ENCODE results near the gene COL23A1. TPM values are rescaled to one million over a fixed set of nuclear protein-coding genes. Genes with fewer than 3 reads are reported as not detected.
A peak's percentile ranks its signal among the peaks of the same experiment; 100 is the strongest.

Gene COL23A1
- total RNA-seq, 1 experiment from 2014 or later: 15.0 TPM

DNA sequence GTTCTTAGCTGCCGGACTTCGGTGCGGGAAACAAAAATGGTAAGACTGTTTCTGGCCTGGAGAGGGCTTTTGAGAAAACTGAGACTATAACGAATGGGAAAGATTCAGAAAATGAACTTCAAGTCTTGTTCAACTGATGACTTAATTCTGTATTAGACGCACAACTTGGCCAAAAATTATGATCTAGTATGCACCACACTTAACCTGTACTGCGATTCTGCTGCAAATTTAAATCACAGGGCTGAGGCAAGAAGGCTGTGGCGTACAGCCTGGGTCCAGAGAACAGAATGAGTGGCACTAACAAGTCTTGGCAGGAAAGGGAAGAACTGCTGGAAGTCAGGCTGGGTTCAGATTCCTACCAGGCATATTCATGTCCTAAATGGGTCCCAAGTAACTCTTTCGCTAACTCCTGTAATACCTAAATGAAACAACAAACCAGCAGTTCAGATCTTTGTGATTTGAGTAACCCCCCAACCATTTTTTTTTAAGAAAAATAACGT, 781 bp upstream of the COL23A1 start:
- no peak for ATAC-seq
- peaks cover 22% of the 10 kb centered on the region for H3K9me3 Mint-ChIP-seq
- peaks cover 37% of the 10 kb centered on the region for H3K4me1 Mint-ChIP-seq
- ChIA-PET POLR2A (no interaction called here), CTCF (interaction anchor here (0.5 to 5.6 kb wide), 37 partner anchors 9 to 428 kb away, joined by 3 to 88 read pairs (median 4); partner anchors contain the start of gene PHYKPL)
- H3K27ac Mint-ChIP-seq: no peak overlapping the region
- no peak for DNase-seq (ENCODE audit: low spot score)
- H3K4me3 Mint-ChIP-seq: peak overlapping the region; percentile 79
- TF ChIP-seq, protein P1, sequence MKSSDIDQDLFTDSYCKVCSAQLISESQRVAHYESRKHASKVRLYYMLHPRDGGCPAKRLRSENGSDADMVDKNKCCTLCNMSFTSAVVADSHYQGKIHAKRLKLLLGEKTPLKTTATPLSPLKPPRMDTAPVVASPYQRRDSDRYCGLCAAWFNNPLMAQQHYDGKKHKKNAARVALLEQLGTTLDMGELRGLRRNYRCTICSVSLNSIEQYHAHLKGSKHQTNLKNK (CRISPR knock-in tag; IDR thresholded peaks at IDR 0.05): no peak
- no peak for TF ChIP-seq ELF4 (CRISPR knock-in tag; IDR thresholded peaks at IDR 0.05; ENCODE audit: low read depth)
- TF ChIP-seq, protein P2, sequence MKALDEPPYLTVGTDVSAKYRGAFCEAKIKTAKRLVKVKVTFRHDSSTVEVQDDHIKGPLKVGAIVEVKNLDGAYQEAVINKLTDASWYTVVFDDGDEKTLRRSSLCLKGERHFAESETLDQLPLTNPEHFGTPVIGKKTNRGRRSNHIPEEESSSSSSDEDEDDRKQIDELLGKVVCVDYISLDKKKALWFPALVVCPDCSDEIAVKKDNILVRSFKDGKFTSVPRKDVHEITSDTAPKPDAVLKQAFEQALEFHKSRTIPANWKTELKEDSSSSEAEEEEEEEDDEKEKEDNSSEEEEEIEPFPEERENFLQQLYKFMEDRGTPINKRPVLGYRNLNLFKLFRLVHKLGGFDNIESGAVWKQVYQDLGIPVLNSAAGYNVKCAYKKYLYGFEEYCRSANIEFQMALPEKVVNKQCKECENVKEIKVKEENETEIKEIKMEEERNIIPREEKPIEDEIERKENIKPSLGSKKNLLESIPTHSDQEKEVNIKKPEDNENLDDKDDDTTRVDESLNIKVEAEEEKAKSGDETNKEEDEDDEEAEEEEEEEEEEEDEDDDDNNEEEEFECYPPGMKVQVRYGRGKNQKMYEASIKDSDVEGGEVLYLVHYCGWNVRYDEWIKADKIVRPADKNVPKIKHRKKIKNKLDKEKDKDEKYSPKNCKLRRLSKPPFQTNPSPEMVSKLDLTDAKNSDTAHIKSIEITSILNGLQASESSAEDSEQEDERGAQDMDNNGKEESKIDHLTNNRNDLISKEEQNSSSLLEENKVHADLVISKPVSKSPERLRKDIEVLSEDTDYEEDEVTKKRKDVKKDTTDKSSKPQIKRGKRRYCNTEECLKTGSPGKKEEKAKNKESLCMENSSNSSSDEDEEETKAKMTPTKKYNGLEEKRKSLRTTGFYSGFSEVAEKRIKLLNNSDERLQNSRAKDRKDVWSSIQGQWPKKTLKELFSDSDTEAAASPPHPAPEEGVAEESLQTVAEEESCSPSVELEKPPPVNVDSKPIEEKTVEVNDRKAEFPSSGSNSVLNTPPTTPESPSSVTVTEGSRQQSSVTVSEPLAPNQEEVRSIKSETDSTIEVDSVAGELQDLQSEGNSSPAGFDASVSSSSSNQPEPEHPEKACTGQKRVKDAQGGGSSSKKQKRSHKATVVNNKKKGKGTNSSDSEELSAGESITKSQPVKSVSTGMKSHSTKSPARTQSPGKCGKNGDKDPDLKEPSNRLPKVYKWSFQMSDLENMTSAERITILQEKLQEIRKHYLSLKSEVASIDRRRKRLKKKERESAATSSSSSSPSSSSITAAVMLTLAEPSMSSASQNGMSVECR (CRISPR knock-in tag; IDR thresholded peaks at IDR 0.05; ENCODE audit: borderline replicate concordance): no peak
- no peak for TF ChIP-seq ZNF138 (CRISPR knock-in tag; conservative IDR thresholded peaks at IDR 0.05)
- TF ChIP-seq CREB1 (CRISPR knock-in tag; IDR thresholded peaks at IDR 0.05): no peak
- H3K27me3 Mint-ChIP-seq (ENCODE audit: low read depth): peaks cover 30% of the 10 kb centered on the region
- H3K36me3 Mint-ChIP-seq: peaks cover 19% of the 10 kb centered on the region

DNA sequence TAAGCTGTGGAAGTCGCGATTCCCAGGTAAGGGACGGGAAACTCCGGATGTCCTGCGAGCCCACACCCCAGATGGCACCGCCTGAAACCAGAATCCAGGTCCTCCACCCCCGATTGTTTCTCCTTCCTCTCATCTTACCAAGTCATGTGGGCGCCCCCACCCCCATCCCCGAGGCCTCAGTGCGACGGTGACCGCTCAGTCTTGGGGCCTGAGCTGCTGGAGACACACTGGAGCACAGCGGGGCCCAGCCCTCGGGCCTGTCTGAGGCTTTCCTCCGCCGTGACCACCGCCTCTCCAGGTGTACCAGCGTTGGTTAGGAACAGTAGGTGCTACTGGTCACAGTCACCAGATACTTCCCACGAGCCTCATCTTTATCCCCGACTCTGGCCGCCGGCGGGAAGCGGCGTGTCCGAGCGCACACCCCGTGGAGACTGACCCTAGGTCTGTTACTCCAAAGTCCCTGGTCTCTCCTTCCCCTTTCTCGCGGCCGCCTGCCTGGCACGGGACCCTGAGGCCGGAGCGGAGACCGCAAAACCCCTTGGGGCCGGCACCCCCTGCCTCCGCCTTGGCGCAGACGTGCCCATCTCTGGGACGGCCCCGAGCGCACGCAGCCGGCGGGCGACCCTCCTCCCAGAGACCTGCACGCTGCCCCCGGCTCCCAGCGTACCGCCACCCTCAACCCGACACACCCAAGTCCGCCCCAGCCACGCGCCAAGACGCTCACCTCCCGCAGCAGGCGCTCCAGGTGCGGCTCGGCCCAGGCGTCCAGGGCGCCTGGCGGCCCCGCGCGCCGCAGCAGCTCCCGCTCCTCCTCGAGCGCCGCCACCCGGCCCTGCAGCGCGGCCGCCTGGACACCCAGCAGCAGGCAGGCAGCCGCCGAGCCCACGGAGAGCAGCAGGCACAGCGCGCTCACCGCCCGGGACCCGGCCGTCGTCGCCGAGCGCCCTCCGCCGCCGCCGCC, 733 bp downstream of the COL23A1 start:
- peaks cover 37% of the 10 kb centered on the region for H3K4me1 Mint-ChIP-seq
- H3K36me3 Mint-ChIP-seq: peaks cover 5% of the 10 kb centered on the region
- peaks cover 25% of the 10 kb centered on the region for H3K27me3 Mint-ChIP-seq (ENCODE audit: low read depth)
- ATAC-seq (peak; percentile 27), DNase-seq (ENCODE audit: low spot score) (peak; percentile 48)
- TF ChIP-seq ZNF423 (CRISPR knock-in tag; IDR thresholded peaks at IDR 0.05): peak; percentile 39; the same call in 1 of the 2 replicates
- no peak for TF ChIP-seq ZNF317 (CRISPR knock-in tag; IDR thresholded peaks at IDR 0.05; ENCODE audit: borderline replicate concordance, low read depth)
- TF ChIP-seq, protein P3, sequence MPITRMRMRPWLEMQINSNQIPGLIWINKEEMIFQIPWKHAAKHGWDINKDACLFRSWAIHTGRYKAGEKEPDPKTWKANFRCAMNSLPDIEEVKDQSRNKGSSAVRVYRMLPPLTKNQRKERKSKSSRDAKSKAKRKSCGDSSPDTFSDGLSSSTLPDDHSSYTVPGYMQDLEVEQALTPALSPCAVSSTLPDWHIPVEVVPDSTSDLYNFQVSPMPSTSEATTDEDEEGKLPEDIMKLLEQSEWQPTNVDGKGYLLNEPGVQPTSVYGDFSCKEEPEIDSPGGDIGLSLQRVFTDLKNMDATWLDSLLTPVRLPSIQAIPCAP (CRISPR knock-in tag; IDR thresholded peaks at IDR 0.05): 0 out of 2 replicates have a peak, but pooled peaks have one; percentile 41
- TF ChIP-seq, protein P4, sequence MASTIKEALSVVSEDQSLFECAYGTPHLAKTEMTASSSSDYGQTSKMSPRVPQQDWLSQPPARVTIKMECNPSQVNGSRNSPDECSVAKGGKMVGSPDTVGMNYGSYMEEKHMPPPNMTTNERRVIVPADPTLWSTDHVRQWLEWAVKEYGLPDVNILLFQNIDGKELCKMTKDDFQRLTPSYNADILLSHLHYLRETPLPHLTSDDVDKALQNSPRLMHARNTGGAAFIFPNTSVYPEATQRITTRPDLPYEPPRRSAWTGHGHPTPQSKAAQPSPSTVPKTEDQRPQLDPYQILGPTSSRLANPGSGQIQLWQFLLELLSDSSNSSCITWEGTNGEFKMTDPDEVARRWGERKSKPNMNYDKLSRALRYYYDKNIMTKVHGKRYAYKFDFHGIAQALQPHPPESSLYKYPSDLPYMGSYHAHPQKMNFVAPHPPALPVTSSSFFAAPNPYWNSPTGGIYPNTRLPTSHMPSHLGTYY (CRISPR knock-in tag; IDR thresholded peaks at IDR 0.05): no peak
- TF ChIP-seq, protein P5, sequence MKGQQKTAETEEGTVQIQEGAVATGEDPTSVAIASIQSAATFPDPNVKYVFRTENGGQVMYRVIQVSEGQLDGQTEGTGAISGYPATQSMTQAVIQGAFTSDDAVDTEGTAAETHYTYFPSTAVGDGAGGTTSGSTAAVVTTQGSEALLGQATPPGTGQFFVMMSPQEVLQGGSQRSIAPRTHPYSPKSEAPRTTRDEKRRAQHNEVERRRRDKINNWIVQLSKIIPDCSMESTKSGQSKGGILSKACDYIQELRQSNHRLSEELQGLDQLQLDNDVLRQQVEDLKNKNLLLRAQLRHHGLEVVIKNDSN (CRISPR knock-in tag; IDR thresholded peaks at IDR 0.05): peak; percentile 48; the same call in 1 of the 2 replicates
- no peak for TF ChIP-seq ZNF232 (CRISPR knock-in tag; IDR thresholded peaks at IDR 0.05)
- TF ChIP-seq KAT7 (CRISPR knock-in tag; IDR thresholded peaks at IDR 0.05; ENCODE audit: borderline replicate concordance): peak; percentile 94; the same call in 1 of the 2 replicates
- TF ChIP-seq, protein P2 (CRISPR knock-in tag; IDR thresholded peaks at IDR 0.05; ENCODE audit: borderline replicate concordance): 0 out of 2 replicates have a peak, but pooled peaks have one; percentile 34
- no peak for TF ChIP-seq SP1 (CRISPR knock-in tag; conservative IDR thresholded peaks at IDR 0.05)
- TF ChIP-seq, protein P6, sequence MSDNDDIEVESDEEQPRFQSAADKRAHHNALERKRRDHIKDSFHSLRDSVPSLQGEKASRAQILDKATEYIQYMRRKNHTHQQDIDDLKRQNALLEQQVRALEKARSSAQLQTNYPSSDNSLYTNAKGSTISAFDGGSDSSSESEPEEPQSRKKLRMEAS (CRISPR knock-in tag; IDR thresholded peaks at IDR 0.05): 0 out of 2 replicates have a peak, but pooled peaks have one; percentile 48
- TF ChIP-seq, protein P7, sequence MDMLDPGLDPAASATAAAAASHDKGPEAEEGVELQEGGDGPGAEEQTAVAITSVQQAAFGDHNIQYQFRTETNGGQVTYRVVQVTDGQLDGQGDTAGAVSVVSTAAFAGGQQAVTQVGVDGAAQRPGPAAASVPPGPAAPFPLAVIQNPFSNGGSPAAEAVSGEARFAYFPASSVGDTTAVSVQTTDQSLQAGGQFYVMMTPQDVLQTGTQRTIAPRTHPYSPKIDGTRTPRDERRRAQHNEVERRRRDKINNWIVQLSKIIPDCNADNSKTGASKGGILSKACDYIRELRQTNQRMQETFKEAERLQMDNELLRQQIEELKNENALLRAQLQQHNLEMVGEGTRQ (CRISPR knock-in tag; IDR thresholded peaks at IDR 0.05): peak; percentile 31; the same call in 1 of the 2 replicates
- CTCF ChIA-PET: interaction anchor here (0.6 to 5.6 kb wide), 50 partner anchors 12 to 365 kb away, joined by 3 to 88 read pairs (median 4); partner anchors contain the start of genes PHYKPL and ZNF354A
- POLR2A ChIA-PET: no interaction called here
- H3K27ac Mint-ChIP-seq: no peak overlapping the region
- H3K4me3 Mint-ChIP-seq: peak overlapping the region; percentile 72
- H3K9me3 Mint-ChIP-seq: peaks cover 7% of the 10 kb centered on the region
